ENCODE results near the gene RNASEH2C. TPM values are rescaled to one million over a fixed set of nuclear protein-coding genes. Genes with fewer than 3 reads are reported as not detected.

RNASEH2C gene
- total and polyA plus RNA-seq, 2 of the 4 experiments (the other 2 are of a cell fraction), result 34.8 to 40.0 TPM

DNA sequence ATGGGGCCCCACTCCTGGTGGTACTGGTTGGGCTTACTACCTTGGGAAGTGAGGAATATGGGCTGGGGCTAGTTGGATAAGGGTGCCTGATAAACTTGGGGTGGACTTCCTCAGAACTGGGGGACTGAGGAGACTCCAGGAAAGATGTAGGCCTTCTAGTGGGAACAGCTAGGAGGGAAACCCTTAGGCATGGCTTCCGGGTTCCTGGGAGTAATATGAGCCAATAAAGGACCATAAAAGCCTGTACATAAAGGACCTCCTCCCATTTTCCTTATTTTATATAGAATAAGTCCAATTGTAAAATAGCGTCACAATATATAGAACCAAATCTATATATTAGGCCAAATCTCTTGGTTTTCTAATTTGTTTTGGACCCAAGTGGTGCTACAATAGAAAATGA is 18.4 kb upstream of the RNASEH2C start:
- Histone ChIP-seq H2BK15ac (ENCODE audit: low read depth, low read length) (no peak overlapping the region), H3K4me1 (ENCODE audit: control insufficient read depth, insufficient read depth, low read length) (no peaks in the 10 kb centered on the region), H3K27me3 (ENCODE audit: control insufficient read depth, insufficient read depth, low read length) (peaks cover 1% of the 10 kb centered on the region), H3K4me3 (ENCODE audit: insufficient read depth, low read depth, low read length) (no peak overlapping the region), H2AK9ac (replicated peaks; ENCODE audit: low read depth, low read length, poor library complexity) (no peak overlapping the region), H3K14ac (replicated peaks; ENCODE audit: low read depth, low read length) (no peak overlapping the region), H4K8ac (ENCODE audit: low read depth in 2 of 2, low read length in 2 of 2) (no peak overlapping the region), H4K91ac (ENCODE audit: insufficient read depth, low read depth, low read length) (no peak overlapping the region), H2BK20ac (ENCODE audit: low read depth, low read length) (no peak overlapping the region), H3K9me3 (ENCODE audit: control insufficient read depth, insufficient read depth, low read length) (no peaks in the 10 kb centered on the region), H2BK5ac (ENCODE audit: low read depth, low read length, poor library complexity, severe bottlenecking) (no peak overlapping the region), H4K5ac (ENCODE audit: low read depth, low read length) (no peak overlapping the region), H3K4me2 (ENCODE audit: low read depth, low read length) (no peak overlapping the region), H3K27ac (ENCODE audit: insufficient read depth, low read length) (no peak overlapping the region), H3K23ac (ENCODE audit: low read depth, low read length) (no peak overlapping the region), H3K79me1 (ENCODE audit: low read depth in 1 of 2, low read length in 2 of 2) (no peaks in the 10 kb centered on the region), H3K9me1 (ENCODE audit: insufficient read depth, low read length) (peaks cover 2% of the 10 kb centered on the region; the same call in 1 of the 2 replicates), H3K36me3 (ENCODE audit: control insufficient read depth, insufficient read depth, low read length) (no peaks in the 10 kb centered on the region), H3K4ac (ENCODE audit: low read depth, low read length) (no peak overlapping the region), H3K18ac (ENCODE audit: low read depth, low read length) (no peak overlapping the region), H3K9ac (ENCODE audit: low read depth, low read length) (no peak overlapping the region), H4K20me1 (ENCODE audit: insufficient read depth, low read length) (no peaks in the 10 kb centered on the region), H2AK5ac (ENCODE audit: low read depth, low read length) (no peak overlapping the region), H2AFZ (replicated peaks; ENCODE audit: low read length, poor library complexity) (no peak overlapping the region), H2BK120ac (ENCODE audit: low read depth, low read length) (no peak overlapping the region), H3K56ac (ENCODE audit: extremely low read depth, insufficient read depth, low read length) (no peak overlapping the region)
- no peak for ATAC-seq (ENCODE audit: low read depth)
- no TSS peak for BruUV-seq (replicated peaks)
- intact Hi-C loops (cut with micrococcal nuclease), result no loop called here
- ChIA-PET POLR2A (ENCODE audit: unreplicated experiment) (no interaction called here), CTCF (no interaction called here)
- DNase-seq, result no peak
- in situ Hi-C loops (cut with MboI; ENCODE audit: low sequenced_read_pairs), result no loop called here
- WGBS, 2 experiments (ENCODE audit: extremely low coverage in 2 of 2, insufficient read length in 1 of 2), result no CpG with 5 or more reads among the region's 2 CpGs
- dilution Hi-C loops (cut with HindIII; ENCODE audit: low sequenced_read_pairs, unreplicated experiment), result no loop called here
- TF ChIP-seq BHLHE40 (IDR thresholded peaks at IDR 0.05; ENCODE audit: low read depth, low read length), result no peak
- TF ChIP-seq, protein P1, sequence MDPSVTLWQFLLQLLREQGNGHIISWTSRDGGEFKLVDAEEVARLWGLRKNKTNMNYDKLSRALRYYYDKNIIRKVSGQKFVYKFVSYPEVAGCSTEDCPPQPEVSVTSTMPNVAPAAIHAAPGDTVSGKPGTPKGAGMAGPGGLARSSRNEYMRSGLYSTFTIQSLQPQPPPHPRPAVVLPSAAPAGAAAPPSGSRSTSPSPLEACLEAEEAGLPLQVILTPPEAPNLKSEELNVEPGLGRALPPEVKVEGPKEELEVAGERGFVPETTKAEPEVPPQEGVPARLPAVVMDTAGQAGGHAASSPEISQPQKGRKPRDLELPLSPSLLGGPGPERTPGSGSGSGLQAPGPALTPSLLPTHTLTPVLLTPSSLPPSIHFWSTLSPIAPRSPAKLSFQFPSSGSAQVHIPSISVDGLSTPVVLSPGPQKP (IDR thresholded peaks at IDR 0.05; ENCODE audit: borderline replicate concordance, low read depth, low read length), result no peak
- TF ChIP-seq FOS (IDR thresholded peaks at IDR 0.05; ENCODE audit: low read depth, low read length), result no peak
- TF ChIP-seq RCOR1 (IDR thresholded peaks at IDR 0.05; ENCODE audit: insufficient replicate concordance, low read length), result no peak
- no peak for TF ChIP-seq MXI1 (IDR thresholded peaks at IDR 0.05; ENCODE audit: borderline replicate concordance, low read depth, low read length)
- TF ChIP-seq SMC3 (IDR thresholded peaks at IDR 0.05; ENCODE audit: low read depth, low read length), result no peak

All from IMR-90 (cell line).